T-helper 17 cell (primary cell): ENCODE data around the gene FIBP. TPM values are rescaled to one million over a fixed set of nuclear protein-coding genes. Genes with fewer than 3 reads are reported as not detected.
A peak's percentile ranks its signal among the peaks of the same experiment; 100 is the strongest.

Experiments
- ATAC-seq: fragments of 150-1000 bp; cut with Tn5 transposase; 2 replicates; pipeline ENCODE4 v1.10.0; 2021; ENCODE audit warnings: mild to moderate bottlenecking, moderate library complexity
- DNase-seq, 3 donors: peaks; one replicate each; pipeline versions ENCODE4 v3.0.0 to v3.0.0-alpha.2; 2020 to 2021
- H3K9me3 ChIP-seq: one replicate; pipeline ENCODE4 v1.7.0; 2013; ENCODE audit warnings: low read length, mild to moderate bottlenecking; ENCODE audit not compliant: control insufficient read depth, poor library complexity, severe bottlenecking
- H3K27ac Mint-ChIP-seq: one replicate; pipeline ENCODE4 v1.8.0; 2022; ENCODE audit warnings: mild to moderate bottlenecking, moderate library complexity, mixed read lengths
- H3K27me3 Mint-ChIP-seq: one replicate; pipeline ENCODE4 v1.8.0; 2022; ENCODE audit warnings: mixed read lengths
- H3K36me3 Mint-ChIP-seq: one replicate; pipeline ENCODE4 v1.8.0; 2022; ENCODE audit warnings: low read depth, mixed read lengths
- H3K4me1 Mint-ChIP-seq: one replicate; pipeline ENCODE4 v1.8.0; 2022; ENCODE audit warnings: mild to moderate bottlenecking, mixed read lengths
- H3K4me3 Mint-ChIP-seq: one replicate; pipeline ENCODE4 v1.8.0; 2022; ENCODE audit warnings: mild to moderate bottlenecking, moderate library complexity, mixed read lengths
- total RNA-seq, 4 donors: library from RNA in 2 of 4; stranded (reverse) in 2 of 4; gene quantifications; one replicate each; pipeline ENCODE4 v1.2.3 and lab custom pipeline; 2022 to 2026

FIBP gene
- total RNA-seq, 2 donors from 2014 or later = 27.7 to 30.4 TPM

DNA sequence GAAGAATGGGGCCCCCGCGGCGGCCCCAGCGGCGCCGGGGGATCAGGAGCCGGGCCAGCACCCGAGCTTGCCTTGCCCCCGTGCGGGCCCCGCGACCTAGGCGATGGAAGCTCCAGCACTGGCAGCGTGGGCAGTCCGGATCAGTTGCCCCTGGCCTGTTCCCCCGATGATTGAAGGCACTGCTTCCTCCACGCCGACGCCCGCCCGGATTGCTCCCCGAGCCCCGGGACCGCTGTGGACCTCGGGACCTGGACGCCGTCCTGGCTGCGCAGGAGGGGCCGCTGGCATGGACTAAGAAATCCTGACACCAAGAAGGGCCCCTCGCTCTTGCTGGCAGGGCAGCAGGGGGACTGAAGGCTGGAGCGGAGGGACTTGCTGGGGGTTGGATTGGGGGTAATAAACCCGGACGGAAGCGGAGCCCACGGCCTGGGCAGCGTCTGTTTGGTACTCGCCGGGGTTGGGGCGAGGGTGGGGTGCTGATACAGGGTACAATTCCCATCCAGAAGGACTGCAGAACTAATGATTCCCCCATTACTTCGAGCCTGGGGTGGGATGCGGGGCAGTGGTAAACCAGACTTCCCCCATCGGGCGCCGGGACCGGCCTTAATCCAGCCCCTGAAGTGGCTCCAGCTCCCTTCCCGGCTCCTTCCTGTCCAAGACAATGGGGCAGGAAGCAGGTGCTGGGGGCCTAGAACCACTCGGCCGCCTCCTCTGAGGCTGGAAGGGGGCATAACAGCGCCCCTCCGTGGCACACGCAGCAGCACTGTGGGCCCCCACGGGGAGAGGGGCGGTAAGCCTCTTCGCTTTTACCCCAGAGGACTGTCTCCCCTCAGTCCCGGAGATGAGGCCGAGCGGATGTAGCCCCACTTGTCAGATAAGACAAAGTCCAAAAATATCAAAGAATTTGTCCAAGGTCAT lies 3.2 kb upstream of the FIBP start:
- no peak for DNase-seq
- Mint-ChIP-seq H3K27ac (peak overlapping the region; percentile 98), H3K36me3 (no peaks in the 10 kb centered on the region), H3K4me3 (peak overlapping the region; percentile 95), H3K27me3 (no peaks in the 10 kb centered on the region), H3K4me1 (peaks cover 51% of the 10 kb centered on the region)
- no peak for ATAC-seq
- no peaks in the 10 kb centered on the region for H3K9me3 ChIP-seq

DNA sequence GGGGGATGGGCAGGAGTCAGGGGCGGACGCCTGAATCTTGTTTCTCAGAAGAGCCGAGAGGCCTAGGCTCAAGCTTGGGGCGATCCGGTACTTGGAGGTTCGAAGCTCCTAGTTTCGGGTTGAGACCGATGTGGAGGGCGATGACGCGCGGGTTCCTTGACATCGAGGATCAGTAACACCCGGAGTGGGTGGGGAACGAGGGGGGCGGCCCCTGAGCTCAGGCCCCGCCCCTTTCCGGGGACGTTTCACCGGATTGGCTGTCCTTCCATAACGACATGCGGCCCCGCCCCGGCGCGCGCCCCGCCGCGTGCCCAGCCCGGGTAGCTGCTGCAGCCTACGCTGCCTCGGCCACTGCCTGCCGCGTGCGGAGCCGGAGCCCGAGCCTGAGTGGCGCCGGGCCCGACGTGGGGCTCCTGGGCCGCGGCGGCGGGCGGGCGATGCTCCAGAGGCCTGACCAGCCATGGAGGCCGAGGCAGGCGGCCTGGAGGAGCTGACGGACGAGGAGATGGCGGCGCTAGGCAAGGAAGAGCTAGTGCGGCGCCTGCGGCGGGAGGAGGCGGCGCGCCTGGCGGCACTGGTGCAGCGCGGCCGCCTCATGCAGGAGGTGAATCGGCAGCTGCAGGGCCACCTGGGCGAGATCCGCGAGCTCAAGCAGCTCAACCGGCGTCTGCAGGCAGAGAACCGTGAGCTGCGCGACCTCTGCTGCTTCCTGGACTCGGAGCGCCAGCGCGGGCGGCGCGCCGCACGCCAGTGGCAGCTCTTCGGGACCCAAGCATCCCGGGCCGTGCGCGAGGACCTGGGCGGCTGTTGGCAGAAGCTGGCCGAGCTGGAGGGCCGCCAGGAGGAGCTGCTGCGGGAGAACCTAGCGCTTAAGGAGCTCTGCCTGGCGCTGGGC lies 2.3 kb upstream of the FIBP start, which contains the start of gene CCDC85B:
Gene CCDC85B, plus strand, starts transcription at position 350 of the 895 bp plus-strand sequence. Its CDS starts 111 bp downstream, at position 461.
- ATAC-seq (peak; percentile 77), DNase-seq (peak; percentile 96 to 98 (median 97))
- H3K27ac Mint-ChIP-seq = peak within 1 kb of the TSS; percentile 98
- peak within 1 kb of the TSS; percentile 95 for H3K4me3 Mint-ChIP-seq
- no peaks in the 10 kb centered on the region for H3K9me3 ChIP-seq
- H3K27me3 Mint-ChIP-seq = no peaks in the 10 kb centered on the region
- H3K36me3 Mint-ChIP-seq = no peaks in the 10 kb centered on the region
- H3K4me1 Mint-ChIP-seq = peaks cover 52% of the 10 kb centered on the region

DNA sequence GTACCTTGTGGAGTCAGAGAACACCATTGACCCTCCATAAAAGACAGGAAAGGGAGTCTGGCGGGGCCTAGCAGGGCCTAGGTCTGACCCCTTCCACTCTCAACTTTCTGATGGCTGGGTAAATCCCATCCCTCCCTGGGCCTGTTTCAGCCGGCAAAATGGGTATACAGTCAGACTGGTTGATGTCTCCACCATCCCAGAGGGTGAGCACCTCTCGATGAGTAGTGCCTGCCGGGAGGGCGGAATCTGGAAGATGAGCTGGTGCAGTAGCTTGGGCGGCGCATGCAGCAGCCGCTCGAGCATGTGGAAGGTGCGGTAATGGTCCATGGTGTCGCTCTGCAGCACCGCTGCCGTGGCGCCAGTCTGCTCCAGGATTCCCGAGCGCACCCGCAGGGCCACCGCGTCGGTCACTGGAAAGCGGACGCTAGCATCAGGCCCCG lies 528 bp downstream of the FIBP start:
- ATAC-seq = no peak
- no peaks in the 10 kb centered on the region for H3K9me3 ChIP-seq
- Mint-ChIP-seq H3K27ac (peak overlapping the region; percentile 98), H3K27me3 (no peaks in the 10 kb centered on the region), H3K4me1 (peaks cover 47% of the 10 kb centered on the region), H3K36me3 (peaks cover 3% of the 10 kb centered on the region), H3K4me3 (peak overlapping the region; percentile 95)
- no peak for DNase-seq

DNA sequence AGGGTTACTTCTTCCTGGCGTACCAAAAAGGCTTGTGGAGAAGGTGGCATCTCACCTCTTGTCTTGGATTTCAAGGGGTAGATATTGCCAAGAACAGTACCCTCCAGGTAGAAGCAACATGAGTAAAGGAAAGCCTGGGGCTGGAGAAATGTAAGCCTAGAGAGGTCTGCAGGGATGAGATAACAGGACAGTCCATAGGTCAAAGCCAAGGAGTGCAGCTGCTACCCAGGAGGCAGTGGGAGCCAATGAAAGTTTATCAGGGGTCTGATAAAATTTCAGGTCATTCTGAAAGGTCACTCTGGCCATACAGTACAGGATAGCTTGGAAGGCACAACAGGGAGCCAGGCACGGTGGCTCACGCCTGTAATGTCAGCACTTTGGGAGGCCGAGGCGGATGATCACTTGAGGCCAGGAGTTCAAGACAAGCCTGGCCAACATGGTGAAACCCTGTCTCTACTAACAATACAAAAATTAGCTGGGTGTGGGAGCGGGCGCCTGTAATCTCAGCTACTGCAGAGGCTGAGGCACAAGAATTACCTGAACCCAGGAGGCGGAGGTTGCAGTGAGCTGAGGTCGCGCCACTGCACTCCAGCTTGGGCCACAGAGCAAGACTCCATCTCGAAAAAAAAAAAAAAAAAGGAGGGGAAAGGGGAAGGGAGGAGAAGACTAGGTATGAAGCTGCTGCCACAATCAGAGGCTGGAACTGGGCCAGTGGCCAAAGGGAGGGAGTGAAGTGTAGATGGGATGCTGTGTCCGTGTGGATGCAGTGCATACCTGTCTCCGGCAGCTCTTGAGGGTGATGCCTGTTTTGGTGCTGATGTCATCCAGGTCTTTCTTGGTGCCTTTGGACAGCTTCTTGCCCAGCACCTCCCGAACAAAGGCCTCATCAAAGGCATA lies 1.2 kb downstream of the FIBP start:
- ATAC-seq (no peak), DNase-seq (no peak)
- no peaks in the 10 kb centered on the region for H3K9me3 ChIP-seq
- H3K4me1 Mint-ChIP-seq = peaks cover 40% of the 10 kb centered on the region
- peak overlapping the region; percentile 98 for H3K27ac Mint-ChIP-seq
- H3K27me3 Mint-ChIP-seq = no peaks in the 10 kb centered on the region
- peak overlapping the region; percentile 95 for H3K4me3 Mint-ChIP-seq
- H3K36me3 Mint-ChIP-seq = peaks cover 3% of the 10 kb centered on the region

DNA sequence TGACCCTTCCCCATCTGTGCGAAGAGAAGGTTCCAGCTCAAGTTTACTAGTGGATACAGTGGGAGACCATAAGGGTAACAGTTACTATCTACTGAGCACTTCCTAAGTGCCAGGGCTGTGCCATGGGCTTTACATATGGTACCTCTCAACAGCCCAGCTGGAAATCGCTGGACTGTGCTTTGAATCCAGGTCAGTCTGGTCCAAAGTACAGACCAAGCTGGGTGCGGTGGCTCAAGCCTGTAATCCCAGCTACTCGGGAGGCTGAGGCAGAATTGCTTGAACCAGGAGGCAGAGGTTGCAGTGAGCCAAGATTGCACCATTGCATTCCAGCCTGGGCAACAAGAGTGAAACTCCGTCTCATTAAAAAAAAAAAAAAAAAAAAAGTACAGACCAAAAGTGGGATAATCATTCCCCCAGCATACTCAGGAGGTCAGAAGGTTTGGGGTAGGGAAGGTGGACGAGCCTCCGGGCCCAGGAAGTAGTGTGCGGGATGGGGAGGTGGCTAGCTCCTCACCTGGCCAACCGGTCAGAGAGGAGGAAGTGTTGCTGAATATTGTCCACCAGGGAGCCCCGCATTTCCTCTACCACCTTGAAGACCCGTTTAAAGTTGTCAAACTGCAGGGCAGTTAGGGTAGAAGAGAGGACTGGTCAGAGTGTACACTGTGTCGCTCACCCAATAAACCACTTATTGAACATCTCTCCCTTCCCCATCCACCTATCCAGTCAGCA lies 2.3 kb downstream of the FIBP start:
- no peak overlapping the region for H3K4me3 Mint-ChIP-seq
- peak overlapping the region; percentile 86 for H3K27ac Mint-ChIP-seq
- DNase-seq (no peak), ATAC-seq (no peak)
- peaks cover 3% of the 10 kb centered on the region for H3K36me3 Mint-ChIP-seq
- no peaks in the 10 kb centered on the region for H3K9me3 ChIP-seq
- no peaks in the 10 kb centered on the region for H3K27me3 Mint-ChIP-seq
- H3K4me1 Mint-ChIP-seq = peaks cover 39% of the 10 kb centered on the region

DNA sequence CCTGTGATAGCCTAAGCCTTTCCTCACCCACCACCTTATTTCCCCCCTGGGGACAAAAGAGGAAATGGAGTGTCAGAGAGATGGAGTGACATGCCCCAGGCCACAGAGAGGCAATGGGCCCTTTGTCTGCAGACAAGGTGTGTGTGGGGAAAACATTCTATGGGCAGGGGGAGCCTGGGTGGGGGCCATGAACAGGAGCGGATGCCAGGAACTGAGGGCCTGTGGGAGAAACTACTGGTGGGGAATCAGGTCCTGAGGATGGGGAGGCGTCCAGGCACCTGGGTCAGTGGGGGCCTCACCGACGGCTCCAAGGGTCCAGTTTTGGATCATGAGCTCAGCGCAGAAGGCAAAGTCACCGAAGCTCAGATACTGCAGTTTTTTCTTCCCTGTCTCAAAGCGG lies 3.0 kb downstream of the FIBP start:
- Mint-ChIP-seq H3K36me3 (peaks cover 3% of the 10 kb centered on the region), H3K27me3 (no peaks in the 10 kb centered on the region), H3K27ac (peak overlapping the region; percentile 56), H3K4me1 (peaks cover 42% of the 10 kb centered on the region), H3K4me3 (peak overlapping the region; percentile 9)
- DNase-seq (no peak), ATAC-seq (no peak)
- H3K9me3 ChIP-seq = no peaks in the 10 kb centered on the region

DNA sequence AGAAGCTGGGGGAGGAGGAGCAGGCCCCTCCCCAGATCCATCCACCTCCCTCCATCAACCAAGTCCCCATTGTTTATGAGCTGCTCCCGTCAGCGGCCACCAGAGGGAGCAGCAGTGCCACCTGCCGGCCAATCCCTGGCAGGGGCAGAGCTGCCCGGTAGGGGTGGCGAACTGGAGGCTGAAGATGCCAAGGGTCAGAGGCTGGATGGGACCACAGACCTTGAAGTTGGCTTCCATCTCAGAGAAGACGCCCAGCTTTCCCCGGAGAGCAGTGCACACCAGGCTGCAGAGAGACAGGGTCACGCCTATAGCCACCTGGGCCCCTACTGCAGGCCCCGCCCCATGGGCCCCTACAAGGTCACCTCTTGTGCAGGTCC lies 3.6 kb downstream of the FIBP start:
- H3K36me3 Mint-ChIP-seq = peaks cover 3% of the 10 kb centered on the region
- H3K27me3 Mint-ChIP-seq = no peaks in the 10 kb centered on the region
- DNase-seq (peak; percentile 74 to 85 (median 74)), ATAC-seq (peak; percentile 61)
- peak overlapping the region; percentile 49 for H3K4me3 Mint-ChIP-seq
- H3K4me1 Mint-ChIP-seq = peaks cover 38% of the 10 kb centered on the region
- no peaks in the 10 kb centered on the region for H3K9me3 ChIP-seq
- H3K27ac Mint-ChIP-seq = peak overlapping the region; percentile 56

DNA sequence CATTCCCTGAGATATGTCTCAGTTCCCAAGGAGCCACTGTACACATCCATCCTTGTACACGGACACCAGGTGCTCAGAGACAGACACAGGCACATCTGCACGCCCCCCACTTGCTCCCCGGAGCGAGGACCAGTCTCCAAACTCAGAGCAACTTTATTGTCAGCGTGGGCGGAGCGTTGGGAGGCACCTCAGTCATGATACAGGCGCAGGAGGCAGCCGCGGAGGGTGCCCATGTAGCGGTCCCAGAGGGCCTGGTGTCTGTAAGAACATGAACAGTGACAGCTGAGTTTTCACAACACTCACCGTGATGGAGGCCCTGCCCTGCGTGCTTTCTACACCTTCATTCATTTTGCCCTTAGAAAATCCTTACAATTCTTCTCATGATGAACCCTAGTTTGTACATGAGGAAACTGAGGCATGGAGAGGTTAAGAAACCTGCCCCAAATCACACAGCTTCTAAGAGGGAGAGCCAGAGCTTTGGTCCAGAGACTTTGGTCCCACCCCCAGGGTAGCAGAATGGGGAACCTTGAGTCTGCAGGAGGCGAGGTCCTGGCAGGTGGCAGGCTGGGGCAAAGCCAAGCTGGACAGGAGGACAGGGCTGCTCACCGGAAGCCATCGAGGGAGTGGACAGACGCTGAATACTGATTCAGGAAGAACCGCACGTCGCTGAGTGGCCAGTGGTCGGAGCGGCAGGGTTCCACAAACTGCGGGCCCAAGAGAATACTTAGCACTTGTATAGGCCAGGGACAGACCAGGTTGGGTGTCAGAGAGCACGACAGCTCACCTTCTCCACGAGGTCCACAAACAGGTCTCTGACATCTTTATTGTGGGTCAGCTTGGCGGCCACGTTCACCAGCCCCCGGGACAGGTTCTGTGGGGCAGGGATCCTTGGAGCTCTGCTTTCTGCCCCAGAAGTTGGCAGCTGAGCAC lies 4.2 kb downstream of the FIBP start:
- no peaks in the 10 kb centered on the region for H3K9me3 ChIP-seq
- H3K36me3 Mint-ChIP-seq = peaks cover 3% of the 10 kb centered on the region
- peak overlapping the region; percentile 49 for H3K4me3 Mint-ChIP-seq
- peaks cover 36% of the 10 kb centered on the region for H3K4me1 Mint-ChIP-seq
- H3K27ac Mint-ChIP-seq = peak overlapping the region; percentile 56
- no peaks in the 10 kb centered on the region for H3K27me3 Mint-ChIP-seq
- ATAC-seq (no peak), DNase-seq (no peak)

DNA sequence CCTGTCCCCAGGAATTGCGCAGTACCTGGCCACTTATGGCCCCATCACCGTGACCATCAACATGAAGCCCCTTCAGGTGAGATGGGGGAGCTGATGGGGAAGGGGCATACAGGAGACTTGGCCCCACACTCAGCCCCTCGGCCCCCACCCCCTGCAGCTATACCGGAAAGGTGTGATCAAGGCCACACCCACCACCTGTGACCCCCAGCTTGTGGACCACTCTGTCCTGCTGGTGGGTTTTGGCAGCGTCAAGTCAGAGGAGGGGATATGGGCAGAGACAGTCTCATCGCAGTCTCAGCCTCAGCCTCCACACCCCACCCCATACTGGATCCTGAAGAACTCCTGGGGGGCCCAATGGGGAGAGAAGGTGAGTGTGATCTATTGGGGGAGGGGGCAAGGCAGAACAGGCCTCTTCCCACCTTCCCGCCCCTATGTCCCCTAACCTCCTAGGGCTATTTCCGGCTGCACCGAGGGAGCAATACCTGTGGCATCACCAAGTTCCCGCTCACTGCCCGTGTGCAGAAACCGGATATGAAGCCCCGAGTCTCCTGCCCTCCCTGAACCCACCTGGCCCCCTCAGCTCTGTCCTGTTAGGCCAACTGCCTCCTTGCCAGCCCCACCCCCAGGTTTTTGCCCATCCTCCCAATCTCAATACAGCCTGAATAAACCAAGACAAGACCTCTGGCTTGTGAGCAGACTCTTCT lies 5.1 kb downstream of the FIBP start:
- ATAC-seq (no peak), DNase-seq (no peak)
- no peak overlapping the region for H3K27ac Mint-ChIP-seq
- H3K36me3 Mint-ChIP-seq = peaks cover 3% of the 10 kb centered on the region
- no peaks in the 10 kb centered on the region for H3K27me3 Mint-ChIP-seq
- peaks cover 30% of the 10 kb centered on the region for H3K4me1 Mint-ChIP-seq
- H3K4me3 Mint-ChIP-seq = no peak overlapping the region
- H3K9me3 ChIP-seq = no peaks in the 10 kb centered on the region

DNA sequence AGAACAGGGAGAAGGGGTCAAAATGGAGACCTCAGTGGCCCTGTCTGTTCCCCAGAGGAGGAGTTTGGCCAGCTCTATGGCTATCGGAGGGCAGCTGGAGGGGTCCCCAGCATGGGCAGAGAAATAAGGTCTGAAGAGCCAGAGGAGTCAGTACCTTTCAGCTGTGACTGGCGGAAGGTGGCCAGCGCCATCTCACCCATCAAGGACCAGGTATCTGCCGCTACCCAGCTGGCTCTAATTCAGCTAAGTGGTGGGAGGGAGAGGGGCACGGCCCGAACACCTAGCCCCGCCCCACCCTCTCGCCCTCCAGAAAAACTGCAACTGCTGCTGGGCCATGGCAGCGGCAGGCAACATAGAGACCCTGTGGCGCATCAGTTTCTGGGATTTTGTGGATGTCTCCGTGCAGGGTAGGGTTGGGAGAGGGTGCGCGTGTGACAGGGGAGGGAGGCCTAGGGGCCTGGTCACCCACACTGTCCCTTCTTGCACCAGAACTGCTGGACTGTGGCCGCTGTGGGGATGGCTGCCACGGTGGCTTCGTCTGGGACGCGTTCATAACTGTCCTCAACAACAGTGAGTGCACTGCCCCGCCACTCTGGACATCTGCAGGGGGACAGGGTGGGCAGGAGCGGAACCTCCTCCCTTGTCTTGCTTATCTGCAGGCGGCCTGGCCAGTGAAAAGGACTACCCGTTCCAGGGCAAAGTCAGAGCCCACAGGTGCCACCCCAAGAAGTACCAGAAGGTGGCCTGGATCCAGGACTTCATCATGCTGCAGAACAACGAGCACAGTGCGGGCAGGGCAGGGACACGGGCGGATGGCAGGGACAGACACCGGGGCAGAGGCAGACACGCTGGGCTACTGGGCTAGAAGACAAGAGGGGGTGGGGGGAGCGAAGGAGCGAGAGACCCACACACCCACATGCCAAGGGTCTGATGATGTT lies 5.9 kb downstream of the FIBP start:
- no peaks in the 10 kb centered on the region for H3K9me3 ChIP-seq
- no peak for ATAC-seq
- Mint-ChIP-seq H3K27me3 (no peaks in the 10 kb centered on the region), H3K4me1 (peaks cover 29% of the 10 kb centered on the region), H3K27ac (no peak overlapping the region), H3K36me3 (peaks cover 3% of the 10 kb centered on the region), H3K4me3 (no peak overlapping the region)
- DNase-seq = no peak
